Neural progenitor cell (in vitro differentiated cells): ENCODE results near the gene SLC2A11.

ENCODE experiments used
- EZH2 ChIP-seq: fragments of 200-600 bp; sonication (generic); IDR thresholded peaks from 2 replicates; pipeline ENCODE4 v1.6.1; 2017; ENCODE audit warnings: antibody characterized with exemption, mild to moderate bottlenecking, moderate library complexity
- EZH2phosphoT487 ChIP-seq: fragments of 200-600 bp; sonication (generic); IDR thresholded peaks from 2 replicates; pipeline ENCODE4 v1.6.1; 2017; ENCODE audit warnings: antibody characterized with exemption
- TF ChIP-seq, protein P1 (sequence below): fragments of 200-600 bp; sonication (generic); IDR thresholded peaks from 2 replicates; pipeline ENCODE4 v1.5.1; 2017; ENCODE audit warnings: antibody characterized with exemption, mild to moderate bottlenecking

DNA sequence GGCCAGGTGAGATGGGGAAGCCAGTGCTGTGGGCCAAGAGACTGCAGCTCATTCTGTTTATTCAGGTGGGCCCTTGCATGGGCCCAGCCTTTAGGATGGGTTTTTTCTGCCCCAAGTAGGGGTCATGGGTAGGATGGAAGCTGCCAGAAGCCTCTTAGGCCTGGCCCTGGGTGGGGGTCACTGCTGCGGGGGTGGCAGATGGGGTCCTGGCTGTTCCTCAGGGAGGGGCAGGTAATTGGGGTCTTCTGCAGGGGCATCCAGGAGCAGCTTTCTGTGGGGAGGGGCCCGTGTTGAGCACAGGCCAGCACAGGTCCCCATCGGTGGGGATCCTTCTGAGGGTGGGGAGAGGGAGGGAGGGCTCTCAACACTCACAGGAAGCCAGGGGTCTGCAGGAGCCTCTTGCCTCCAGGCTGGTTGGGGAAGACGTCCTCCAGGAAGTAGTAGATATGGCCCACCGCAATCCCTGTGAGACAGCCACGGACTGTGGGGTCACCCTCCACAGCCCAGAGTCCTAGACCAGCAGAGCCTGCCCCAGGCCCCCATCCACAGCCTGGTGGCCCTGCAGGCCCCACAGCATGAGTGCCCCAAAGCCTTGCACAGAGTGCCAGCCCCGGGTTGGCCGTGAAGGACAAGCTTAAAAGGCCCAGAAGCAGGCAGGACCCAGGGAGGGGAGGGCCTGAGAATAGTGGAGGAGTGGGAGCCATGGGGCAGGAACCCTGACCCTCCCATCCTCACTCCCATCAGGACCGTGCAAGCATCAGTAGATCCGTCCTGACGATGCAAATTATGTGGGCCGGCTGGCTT is 20.8 kb upstream of the SLC2A11 start:
- TF ChIP-seq, protein P1, sequence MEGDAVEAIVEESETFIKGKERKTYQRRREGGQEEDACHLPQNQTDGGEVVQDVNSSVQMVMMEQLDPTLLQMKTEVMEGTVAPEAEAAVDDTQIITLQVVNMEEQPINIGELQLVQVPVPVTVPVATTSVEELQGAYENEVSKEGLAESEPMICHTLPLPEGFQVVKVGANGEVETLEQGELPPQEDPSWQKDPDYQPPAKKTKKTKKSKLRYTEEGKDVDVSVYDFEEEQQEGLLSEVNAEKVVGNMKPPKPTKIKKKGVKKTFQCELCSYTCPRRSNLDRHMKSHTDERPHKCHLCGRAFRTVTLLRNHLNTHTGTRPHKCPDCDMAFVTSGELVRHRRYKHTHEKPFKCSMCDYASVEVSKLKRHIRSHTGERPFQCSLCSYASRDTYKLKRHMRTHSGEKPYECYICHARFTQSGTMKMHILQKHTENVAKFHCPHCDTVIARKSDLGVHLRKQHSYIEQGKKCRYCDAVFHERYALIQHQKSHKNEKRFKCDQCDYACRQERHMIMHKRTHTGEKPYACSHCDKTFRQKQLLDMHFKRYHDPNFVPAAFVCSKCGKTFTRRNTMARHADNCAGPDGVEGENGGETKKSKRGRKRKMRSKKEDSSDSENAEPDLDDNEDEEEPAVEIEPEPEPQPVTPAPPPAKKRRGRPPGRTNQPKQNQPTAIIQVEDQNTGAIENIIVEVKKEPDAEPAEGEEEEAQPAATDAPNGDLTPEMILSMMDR, result no peak
- no peak for TF ChIP-seq EZH2
- no peak for TF ChIP-seq EZH2phosphoT487
